ENCODE measurements around the gene PDE11A.
A peak's percentile ranks its signal among the peaks of the same experiment; 100 is the strongest.

DNA sequence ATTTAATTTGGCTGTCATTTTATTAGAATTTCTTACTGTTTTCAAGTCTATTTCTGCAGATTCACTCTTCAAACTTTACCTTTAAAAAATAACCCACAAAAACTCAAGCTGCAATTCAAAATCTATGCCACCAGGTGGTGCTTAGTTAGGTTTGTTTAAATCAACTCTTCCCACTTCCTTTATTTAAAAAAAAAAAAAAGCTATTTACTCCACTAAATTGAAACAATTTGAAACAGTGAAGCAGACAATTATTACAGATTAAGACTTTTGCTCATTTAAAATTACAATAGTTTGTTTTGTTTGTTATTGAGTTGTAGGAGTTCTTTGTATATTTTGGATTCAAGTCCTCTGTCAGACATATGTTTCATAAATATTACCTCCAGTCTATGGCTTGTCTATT, 300.0 kb downstream of the PDE11A start:
- peak; percentile 18 to 53 (median 37) for TF ChIP-seq CTCF (IDR thresholded peaks at IDR 0.05)
- no peak for TF ChIP-seq EP300 (IDR thresholded peaks at IDR 0.05)
- no peak for TF ChIP-seq POLR2A (IDR thresholded peaks at IDR 0.05)

Data from tibial nerve (tissue), 4 donors.